SHP77 treated with DMSO at 0.1 percent for 48 hours (cell line): ENCODE data around the gene POFUT2.
"Not testable (repeated sequence)": the region's sequence is repeated elsewhere in the genome, so short reads cannot be mapped to it uniquely, and the experiment has no call there.

Experiments used
- DNase-seq: peaks from one replicate; lab custom pipeline; 2025; lab: John Stamatoyannopoulos, UW

Gene POFUT2

GRCh38 chr21:45326169-45326851, 38.6 kb upstream of the POFUT2 start:
- DNase-seq = no peak

DNA sequence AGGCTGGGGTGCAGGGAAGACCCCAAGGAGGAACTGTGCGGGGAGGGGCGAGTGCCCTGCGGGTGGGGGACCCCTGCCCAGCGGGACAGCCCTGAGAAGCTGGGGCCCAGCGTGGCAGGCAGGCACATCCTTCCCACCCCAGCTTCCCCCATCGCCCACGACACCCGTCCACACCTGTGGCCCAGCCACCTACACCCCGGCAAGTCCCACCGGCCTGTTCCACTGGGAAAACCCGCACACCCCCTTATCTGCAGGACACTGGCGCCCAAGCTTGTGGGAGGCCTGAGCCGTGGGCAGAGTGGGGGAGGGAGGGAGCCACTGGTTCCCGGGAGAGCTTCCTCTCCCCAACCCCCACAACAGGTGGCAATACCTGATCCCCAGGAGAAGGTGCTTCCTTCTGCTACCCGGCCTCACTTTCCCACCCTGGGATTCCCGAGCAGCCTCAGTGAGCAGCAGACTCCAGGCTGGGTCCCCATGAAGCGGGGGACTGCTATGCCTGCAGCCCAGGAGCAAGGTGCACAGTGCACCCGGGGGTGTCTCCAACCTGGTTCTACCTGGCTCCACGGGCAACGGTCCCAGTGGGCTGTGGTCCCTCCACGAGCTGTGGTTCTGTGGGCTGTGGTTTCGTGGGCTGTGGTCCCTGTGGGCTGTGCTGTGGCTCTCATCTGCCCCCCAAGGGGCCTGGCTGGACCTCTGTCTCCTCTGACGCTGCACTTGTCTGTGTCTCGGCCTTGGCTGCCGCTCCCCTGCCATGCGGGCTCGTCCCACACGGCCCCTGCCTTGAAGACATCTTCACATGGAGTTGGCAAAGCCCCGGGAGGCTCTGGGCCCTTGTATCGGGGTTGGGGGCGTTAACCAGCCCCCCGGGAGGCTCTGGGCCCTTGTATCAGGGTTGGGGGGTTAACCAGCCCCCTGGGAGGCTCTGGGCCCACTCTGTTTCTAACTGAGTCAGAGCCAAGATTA, 37.8 kb upstream of the POFUT2 start:
- no peak for DNase-seq

DNA sequence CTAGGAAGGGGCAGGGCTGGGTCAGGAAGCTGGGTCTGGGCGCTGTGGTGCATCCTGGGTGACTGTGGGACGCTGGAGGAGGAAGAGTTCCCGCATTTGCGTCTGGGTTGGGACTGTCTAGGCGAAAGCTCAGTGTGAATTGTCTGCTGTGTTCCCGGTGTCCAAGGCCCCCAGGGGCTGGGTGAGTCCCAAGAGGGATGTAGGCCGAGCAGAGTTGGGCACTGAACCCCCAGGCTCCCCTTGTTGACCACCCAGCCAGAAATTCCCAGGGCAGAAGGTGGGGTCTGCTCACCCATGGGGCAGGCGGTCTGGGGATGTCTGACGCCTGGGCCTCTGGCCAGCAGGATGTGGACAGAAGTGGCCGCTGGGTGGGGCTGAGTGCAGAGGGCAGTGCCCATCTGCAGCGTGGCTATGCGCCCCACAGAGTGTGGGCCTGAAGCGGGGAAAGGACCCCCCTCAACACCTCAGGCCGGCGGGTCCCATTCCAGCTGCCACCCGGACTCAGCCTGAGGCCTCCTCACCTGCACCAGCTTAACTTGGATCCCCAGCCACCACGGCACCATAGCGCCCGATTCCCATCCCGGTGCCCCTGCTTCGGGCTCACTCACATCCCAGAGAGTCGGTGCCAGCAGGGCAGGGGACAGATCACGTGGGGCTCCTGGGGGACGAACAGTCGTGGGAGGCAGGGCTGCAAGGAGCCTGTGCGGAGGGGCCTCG, 37.0 kb upstream of the POFUT2 start:
- DNase-seq = no peak

DNA sequence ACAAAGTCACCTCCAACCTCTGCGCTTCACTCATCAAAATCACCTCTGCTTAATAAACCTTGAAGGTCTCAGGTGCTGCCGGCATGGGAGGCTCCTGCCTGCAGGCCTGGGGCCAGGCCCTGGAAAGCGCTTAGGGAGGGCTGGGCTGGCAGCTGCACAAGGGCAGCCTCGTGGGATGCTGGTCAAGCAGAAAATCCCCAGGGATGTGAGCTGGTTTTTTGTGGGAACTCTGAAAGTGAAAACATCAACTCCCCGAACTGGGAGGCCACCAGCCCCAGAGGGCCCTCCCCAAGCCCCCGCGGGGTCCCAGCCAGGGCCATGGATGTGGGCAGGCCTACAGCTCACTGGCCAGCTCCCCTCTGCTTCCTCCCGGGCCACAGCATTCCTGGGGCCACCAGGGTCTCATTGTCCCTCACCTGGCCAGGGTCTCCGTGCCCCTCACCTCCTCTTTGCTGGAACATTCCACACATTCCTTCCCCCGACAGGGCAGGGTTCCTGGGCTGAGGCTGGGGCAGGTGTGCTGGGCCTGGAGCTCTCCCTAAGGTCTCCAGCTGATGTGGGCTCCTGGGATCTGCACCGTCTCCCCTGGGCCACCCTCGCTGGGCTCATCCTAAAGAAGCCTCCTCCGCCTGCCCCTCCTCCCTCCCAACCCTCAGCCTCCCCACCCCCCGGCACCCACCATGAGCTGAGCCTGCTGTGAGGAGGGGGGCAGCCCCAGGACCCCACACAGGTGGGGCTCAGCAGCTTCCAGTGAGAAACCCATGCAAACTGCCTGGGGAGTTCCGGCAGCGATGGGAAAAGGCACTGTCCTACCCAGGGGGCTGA, 36.0 kb upstream of the POFUT2 start:
- no peak for DNase-seq

DNA sequence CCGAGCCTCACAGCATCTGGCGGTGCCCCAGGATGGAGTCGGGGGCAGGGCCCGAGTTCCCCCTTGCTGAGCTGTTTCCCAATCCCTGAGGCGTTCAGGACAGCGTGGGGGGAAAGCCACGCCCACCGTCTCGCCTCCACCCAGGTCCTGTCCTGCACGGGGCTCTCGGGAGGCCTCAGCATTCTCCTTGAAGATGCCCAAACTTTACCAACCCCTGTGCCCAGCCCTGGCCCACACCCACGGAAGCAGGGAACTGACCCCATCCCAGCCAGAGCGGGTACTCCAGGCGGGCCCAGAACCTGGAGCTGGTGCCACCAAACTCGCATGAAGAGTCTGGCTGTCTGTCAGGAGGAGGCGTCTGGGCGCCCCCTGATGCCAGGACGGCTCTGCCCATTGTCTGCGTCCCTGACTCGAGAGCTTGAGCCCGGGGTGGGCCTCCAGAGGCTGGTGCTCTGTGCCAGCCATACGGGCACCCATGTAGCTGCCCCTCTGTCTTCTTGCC, 35.3 kb upstream of the POFUT2 start:
- DNase-seq = no peak

GRCh38 chr21:45322231-45322959, 34.7 kb upstream of the POFUT2 start:
- no peak for DNase-seq

DNA sequence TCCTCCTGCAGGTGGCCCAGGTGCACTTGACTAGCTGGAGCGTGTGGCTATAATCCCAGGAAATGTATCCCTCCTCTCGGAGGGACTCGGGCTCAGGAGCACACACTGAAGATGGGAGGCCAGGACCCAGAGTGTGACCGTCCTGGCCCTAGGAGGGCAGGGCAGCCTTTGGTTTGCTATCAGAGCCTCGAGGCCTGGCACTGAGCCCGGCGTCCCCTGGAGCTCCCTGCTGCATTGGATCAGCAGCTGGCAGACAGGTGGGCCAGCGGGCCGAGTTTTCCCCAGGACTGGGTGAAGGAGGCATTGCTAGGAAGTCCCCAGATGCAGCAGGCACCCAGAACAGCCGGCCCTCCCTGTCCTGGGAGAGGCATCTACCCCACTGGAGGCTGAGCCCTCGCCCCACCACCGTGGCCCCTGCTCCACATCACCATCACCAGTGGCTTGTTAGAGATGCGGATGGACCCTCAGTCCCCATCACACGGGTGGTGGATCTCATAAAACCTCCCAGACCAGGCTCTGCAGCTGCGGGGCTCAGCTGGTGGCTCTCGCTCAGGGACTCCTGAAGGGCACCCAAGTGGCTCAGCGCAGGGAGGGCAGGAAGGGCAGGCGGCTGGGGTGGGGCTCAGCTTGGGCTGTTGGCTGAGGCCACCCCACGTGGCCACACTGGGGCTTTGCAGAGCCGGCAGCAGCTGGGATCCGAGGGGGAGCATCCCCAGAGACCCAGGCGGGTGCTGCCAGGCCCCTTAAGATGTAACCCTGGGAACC, 32.7 kb upstream of the POFUT2 start:
- DNase-seq = peak; percentile 25

- no peak for DNase-seq
These were observed 31.9 kb upstream of the POFUT2 start for GRCh38 chr21:45319461-45320211.

DNA sequence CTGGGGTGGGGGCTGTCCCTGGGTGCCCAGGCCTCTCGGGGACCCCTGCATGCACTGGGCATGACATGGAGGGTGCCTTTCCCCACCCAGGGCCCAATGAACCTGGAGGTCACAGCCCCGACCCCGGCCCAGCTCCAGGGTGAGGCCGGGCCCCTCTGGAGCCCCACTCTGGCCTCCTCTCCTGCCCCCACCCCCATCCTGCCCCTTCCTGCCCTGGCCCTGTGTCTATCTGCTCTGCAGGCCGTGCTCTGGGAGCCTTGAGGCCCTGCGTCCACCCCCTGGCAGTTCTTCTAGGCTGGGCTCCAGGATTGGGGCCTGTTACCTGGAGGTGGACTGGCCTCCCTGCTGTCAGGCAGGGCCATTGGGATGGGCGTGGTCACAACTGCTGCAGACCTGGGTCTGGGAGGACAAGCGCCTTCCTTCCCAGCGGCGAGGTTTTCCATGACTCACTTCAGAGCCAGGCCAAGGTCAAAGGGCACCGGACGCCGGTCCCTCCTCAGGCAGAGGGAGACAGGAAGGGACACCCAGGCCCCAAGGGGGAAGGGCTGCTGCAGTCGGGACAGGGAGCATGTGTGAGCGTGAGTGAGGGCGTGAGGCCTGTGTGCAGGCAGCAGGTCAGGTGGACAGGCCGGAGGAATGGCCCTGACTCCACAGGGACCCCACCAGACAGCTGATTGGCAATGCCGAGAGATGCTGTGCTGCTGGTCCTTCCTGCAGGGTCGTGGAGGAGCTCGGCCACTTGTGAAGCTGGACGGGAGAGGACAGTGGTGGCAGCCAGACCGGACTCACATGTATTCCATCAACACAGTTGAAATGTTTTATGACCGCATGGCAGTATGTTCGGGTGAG, 31.1 kb upstream of the POFUT2 start:
- no peak for DNase-seq

- no peak for DNase-seq
These were observed 30.5 kb upstream of the POFUT2 start for GRCh38 chr21:45318146-45318555.

- no peak for DNase-seq
These were observed 29.9 kb upstream of the POFUT2 start for GRCh38 chr21:45317398-45318145.

GRCh38 chr21:45316871-45317397, 29.2 kb upstream of the POFUT2 start:
- no peak for DNase-seq

GRCh38 chr21:45315676-45316470, 28.2 kb upstream of the POFUT2 start:
- DNase-seq = not testable (repeated sequence)

DNA sequence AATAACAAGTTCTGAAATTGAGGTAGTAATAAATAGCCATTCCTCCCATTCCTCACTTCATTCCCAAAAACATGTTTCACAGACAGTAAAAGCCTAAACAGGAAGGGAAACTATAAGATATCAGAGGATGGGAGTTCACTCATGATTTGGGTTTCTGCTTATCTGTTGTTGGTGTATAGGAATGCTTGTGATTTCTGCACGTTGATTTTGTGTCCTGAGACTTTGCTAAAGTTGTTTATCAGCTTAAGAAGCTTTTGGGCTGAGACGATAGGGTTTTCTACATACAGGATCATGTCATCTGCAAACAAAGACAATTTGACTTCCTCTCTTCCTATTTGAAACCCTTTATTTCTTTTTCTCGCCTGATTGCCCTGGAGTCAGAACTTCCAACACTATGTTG, 26.0 kb upstream of the POFUT2 start:
- DNase-seq = no peak

DNA sequence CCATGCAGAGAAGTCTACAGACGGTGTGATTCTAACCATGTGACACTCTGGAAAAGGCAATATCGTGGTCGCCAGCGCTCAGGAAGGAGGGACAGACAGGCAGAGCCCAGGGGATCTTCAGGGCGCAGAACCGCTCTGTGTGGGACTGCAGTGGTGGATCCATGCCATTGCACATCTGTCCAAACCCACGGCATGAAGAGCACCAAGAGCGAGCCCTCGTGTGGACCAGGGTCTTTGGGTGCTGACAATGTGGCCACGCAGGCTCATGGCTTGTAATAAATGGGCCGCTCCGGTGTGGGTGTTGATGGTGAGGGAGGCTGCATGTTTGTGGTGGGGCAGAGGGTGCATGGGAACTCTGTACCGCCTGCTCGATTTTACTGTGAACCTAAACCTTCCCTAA, 25.3 kb upstream of the POFUT2 start:
- no peak for DNase-seq

DNA sequence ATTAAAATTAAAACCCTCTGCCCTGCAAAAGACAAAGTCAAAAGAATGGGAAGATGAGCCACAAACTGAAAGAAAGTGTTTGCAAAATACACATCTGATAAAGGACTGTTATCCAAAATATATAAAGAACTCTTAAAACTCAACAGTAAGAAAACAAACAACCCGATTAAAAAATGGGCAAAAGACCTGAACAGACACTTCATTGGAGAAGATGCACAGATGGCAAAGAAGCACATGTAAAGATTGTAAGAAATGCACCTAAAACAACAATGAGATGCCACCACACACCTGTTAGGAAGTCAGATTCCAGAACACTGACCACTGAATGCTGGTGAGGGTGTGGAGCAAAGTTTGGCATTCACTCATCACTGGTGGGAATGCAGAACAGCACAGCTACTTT, 24.6 kb upstream of the POFUT2 start:
- no peak for DNase-seq

GRCh38 chr21:45310459-45310858, 22.8 kb upstream of the POFUT2 start:
- DNase-seq = no peak
